ENCODE measurements around the gene SLC13A4.
"Not testable (repeated sequence)": the region's sequence is repeated elsewhere in the genome, so short reads cannot be mapped to it uniquely, and the experiment has no call there.

SLC13A4 gene

DNA sequence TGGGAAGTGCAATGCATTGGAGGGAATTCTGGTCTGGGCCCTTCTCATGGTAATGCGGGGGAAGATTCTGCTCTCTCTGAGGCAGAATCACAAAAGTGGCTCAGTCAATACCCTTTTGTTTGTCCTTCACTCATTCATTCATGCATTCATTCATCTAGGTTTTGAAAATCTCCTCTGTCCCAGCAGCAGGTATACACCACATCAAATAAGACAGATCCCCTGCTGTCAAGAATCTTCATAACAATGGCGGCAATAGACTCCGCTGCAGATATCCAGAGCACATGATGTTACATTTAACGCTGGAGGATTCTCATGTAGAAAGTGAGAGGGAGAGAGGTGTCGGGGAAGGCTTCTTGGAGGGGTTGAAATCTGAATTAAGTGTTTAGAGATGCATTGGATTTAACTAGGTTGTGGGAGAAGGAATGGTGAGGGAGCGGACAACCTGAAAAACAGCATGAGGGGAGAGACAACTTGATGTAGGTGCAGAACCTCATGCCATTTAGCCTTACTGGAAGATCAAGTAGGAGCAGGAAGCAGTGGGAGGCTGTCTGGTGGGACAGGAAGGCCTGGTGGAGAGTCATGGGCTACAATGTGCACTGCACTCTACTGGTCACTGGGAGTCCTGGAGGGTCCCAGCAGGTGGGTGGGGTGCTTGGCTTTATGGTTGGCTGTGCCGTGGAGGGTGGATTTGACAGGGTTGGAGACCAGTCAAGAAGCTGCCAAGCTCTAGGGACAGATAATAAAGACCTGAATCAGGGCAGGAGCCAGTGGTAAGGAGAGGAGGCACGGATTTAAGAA is 25.8 kb upstream of the SLC13A4 start:
- DNase-seq (ENCODE audit: low read depth) = no peak

DNA sequence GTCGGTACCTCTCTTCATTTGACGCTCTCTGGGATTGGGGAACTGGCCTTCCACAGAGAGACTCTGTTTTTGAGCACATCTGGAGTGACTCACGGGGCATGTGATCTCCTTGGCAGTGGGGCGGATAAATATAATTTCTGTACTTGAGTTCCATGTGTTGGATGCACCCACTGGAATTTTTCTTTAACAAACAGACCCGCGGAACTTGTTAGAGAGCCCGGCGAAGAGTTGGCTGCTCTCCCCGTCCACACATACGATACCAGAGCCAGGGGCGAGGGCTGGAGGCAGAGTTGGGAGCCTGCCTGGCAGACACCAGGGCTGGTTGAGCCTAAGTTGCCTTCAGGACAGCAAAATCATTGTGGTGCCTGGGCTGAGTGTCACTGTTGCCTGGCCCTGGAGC is 20.8 kb upstream of the SLC13A4 start, which contains the start of gene FAM180A:
TSS of gene FAM180A (minus strand) at position 44 of the 400 bp plus-strand sequence. CDS start 233 bp downstream, outside the sequence.
- DNase-seq (ENCODE audit: low read depth) = peak; percentile 15

DNA sequence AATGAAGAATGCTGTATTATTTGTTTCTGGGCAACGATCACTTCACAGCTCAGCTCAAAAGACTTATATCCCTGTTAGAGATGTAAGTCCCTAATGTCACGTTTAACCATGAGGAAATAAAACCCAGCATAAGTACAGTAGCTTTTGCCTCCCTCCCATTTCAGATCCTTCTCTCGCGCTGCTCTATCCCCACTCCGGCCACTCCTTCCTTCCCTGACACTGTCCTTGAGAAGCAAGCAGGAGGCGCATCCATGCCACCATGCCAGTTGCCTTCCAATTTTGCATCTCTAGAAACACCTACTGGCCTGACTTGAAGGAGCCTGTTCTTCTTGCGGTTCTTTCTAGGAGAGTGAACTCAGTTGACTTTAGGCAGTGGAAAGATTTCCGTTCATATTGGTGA is 19.4 kb upstream of the SLC13A4 start:
- no peak for DNase-seq (ENCODE audit: low read depth)

DNA sequence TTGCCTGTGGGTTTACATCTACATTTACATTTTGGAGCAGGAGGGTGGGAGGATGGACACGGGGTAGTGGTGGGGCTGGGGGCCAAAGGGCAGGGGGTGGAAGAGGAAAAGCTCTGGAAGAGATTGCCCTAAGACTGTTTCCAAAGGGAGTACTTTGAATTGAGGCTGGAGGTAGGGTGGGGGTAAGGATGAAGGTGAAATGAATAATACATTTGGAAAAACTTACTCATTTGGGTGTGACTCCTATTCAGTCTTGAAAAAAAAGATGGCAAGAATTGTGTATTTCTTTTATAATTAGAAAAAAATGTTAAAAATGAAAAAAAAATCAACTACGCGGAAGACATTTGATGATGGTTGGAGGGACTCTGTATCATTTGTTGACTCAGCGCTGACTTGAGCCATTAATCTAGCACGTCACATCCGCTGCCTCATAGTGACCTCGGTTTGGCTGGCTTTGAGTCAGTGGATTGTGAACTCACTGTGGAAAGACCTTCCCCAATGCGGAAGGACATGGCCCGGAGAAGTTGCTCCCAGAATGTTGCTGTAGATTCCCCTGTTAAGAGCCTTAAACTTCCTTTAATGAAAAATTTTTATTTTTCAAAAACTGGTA is 17.8 kb upstream of the SLC13A4 start:
- DNase-seq (ENCODE audit: low read depth) = peak; percentile 98

DNA sequence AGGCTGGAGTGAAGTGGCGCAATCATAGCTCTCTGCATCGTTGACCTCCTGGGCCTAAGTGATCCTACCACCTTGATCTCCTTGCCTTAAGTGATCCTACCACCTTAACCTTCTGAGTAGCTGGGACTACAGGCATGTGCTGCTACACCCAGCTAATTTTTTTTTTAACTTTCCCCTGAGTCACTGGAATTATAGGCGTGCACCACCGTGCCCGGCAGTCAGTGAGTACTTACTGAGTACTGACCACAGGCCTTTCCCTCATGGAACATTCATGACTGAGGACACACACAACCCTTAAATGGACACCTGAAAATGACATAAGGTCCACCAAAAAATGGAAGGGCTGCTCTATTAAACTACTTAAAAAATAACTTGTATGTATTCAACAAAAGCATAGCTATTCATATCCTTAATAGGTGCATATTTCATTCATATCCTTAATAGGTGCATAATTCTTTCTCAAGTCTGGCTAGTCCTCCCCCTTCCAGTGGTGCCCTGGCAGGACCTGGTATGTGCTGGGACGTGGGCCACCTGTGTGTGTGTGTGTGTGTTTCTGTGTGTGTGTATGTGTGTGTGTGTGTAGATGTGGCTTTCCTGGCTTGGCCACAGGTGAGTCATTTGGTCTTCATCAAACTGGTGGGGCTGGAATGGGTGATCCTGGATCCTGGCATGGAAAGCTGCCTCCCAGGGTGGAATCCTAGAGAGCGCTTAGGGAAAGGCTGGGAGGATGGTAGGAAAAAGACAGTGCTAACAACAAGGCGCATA is 17.1 kb upstream of the SLC13A4 start:
- peak; percentile 92 for DNase-seq (ENCODE audit: low read depth)

DNA sequence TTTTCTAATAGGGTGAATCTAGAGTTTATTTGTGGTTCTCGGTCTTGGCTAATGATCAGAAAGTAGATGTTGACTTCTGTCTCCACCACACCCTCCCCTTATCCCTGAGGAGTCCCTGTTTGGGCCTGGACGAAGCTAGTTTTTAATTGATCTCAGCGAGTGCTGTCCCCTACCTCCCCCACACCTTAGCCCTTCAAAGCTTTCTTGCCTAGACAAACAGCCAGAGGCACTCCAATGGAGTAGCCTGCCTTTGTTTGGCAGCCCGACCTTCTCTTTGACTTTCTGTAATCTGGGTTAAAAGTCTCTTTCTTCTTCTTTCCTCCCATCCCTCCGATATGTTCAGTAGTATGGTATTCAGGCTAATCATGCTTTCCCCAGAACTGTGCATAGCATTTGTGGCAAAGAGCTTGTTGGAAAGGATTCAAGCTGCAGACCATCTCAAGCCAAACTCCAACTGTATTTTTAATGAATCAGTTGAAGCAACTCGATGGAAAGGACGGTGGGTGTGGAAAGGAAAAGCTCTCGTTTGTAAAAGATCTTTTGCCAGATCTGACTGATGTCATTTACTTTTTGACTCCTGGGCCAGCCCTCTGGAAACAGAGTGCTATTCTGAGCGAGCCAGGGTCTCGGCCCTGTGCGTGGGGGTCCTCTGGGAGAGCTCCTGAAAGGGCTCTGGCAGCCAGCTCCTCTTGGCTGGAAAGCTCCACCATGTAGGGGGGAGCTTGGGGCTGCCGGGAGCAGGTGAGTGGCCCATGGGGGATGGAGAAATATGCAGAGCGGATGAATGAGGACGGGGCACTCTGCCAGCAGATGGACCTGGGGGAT is 16.1 kb upstream of the SLC13A4 start:
- no peak for DNase-seq (ENCODE audit: low read depth)

DNA sequence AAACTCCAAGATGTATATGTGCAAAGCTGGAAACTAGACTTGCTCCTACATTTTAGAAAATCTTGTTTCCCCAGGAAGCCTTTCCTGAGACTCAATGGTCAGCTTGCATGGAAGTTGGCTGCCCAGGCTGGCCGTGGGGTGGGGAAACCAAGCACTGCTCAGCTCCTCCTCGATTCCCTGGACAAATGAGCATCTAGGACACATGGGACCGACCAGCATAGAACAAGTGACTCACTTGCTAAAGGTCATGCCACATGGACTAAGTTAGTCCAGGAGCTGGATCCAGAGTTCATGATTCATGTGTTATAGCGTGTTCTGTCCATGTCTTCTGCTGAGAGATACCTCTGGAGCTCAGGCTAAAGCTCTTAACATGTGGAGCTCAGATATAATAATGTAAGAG is 14.4 kb upstream of the SLC13A4 start:
- no peak for DNase-seq (ENCODE audit: low read depth)

DNA sequence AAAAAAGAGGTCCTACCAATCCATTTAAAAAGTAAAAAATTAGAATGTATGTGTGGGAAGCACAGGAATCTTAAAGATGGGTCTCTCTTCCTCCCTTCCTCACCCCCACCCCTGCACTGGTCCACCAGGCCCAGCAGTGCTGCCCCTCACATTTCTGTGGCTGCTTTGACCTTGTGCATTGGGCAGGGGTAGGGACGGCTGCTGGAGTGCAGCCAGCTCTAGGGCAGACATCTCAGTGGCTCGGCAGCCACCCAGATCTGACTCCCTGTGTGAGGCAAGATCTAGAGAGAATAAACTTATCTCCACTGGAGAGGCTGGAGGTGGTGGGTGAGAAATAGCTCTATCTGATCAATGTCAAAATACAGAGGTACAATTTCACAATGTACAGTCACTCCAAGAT is 13.9 kb upstream of the SLC13A4 start:
- DNase-seq (ENCODE audit: low read depth) = no peak

DNA sequence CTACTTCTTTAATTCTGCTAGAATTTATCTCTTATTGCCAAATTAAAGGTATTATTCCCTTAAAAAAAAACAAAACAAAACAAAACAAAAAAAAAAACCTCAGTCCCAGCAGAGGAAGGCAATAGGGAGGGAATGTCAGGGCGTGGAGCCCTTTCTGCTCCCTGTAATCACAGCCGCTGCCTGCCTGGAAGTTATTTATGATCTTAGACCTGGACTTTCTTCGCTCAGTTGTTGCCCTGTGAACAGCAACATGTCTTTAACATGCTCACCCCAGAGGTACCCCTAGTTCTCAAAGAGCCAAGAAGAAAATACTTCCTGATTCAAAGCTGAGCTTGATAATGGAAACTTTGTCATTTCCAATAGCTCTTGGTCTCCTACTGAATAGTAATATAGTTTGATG is 12.9 kb upstream of the SLC13A4 start:
- no peak for DNase-seq (ENCODE audit: low read depth)

DNA sequence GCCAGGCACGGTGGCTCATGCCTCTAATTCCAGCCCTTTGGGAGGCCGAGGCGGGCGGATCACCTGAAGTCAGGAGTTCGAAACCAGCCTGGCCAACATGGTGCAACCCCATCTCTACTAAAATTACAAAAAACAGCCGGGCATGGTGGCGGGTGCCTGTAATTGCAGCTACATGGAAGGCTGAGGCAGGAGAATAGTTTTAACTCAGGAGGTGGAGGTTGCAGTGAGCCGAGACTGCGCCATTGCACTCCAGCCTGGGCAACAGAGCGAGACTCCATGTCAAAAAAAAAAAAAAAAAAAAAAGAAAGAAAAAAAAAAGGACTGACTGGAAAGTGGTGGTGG is 9.3 kb upstream of the SLC13A4 start:
- not testable (repeated sequence) for DNase-seq (ENCODE audit: low read depth)

DNA sequence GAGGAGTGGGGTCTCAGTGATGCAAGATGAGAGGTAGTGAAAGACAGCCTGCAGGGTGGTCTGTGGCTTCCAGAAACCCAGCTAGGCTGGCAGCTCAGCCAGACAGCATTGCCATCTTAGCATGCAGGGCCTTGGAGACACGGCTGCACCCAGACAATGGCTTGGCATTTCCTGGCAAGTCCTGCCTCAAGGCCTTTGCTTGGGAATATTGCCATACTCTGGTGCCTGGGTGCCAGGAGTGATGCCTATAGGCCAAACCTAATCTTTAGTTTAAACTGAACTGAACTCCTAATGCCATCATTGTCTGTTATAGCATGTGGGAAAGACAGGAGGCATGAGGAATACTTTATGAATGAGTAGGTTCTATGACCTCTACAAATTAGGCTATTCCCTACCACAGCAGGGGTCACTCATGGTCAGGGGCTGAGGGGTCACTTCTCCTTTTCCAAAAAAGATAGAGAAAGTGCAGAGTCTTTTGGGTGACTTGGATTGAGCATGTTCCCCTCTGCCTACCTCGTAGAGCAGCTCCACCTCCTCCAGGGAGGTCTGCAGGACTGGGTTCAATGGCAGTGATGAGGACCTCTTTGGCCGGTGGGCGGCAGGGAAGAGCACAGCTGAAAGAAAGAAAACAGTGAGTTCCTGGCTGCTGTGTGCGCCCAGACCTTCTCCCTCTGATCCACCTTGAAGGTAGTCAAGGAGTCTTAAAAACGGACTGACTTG is 8.8 kb upstream of the SLC13A4 start:
- DNase-seq (ENCODE audit: low read depth) = no peak

DNA sequence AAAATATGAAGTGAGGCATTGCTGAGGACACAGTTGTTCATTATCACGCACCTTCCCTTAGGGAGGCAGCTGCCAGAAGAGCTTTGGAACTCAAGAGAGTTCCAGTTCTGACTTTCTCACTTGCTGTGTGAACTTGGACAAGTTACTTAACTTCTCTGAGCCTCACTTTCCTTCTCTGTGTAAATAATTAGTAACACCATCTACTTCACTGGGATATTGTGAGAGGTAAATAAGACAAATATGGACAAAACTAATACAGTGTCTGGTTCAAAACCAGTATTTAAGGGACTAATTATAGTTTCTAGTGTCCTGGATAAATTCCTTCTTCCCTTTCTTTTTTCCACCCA is 6.3 kb upstream of the SLC13A4 start:
- no peak for DNase-seq (ENCODE audit: low read depth)

DNA sequence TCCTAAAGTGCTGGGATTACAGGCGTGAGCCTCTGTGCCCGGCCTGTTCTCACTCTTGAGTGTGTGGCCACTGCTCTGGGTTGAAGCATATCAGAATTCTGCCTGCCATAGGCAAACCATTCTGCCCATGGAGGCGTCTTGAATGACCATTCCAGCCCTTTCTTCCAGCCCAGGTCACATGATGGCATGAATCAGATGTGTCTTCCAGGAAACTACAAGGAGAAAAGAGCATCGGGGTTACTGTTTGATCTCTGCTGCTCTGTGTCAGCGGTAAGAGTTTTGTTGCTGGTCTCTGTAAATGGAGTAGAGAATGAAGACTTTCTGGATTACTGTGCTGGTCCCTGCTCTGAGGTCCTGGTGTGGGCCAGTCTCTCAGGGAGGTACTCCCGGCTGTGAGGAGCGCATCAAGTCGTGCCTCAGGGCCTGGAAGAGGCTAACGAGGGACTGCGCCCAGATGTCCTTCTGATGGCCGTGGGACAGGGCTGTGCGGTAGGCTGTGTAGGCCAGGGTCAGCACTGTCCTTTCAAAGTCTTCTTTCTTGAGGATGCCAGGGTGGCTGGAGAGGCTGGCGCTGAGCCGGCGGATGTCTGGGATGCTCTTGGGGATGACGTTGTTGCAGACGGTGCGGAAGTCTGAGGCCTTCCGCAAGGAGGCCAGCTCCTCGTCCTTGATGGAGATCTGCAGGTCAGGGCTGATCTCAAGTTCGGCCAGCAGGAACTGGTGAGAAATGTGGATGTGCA is 5.8 kb upstream of the SLC13A4 start:
- peak; percentile 6 for DNase-seq (ENCODE audit: low read depth)

DNA sequence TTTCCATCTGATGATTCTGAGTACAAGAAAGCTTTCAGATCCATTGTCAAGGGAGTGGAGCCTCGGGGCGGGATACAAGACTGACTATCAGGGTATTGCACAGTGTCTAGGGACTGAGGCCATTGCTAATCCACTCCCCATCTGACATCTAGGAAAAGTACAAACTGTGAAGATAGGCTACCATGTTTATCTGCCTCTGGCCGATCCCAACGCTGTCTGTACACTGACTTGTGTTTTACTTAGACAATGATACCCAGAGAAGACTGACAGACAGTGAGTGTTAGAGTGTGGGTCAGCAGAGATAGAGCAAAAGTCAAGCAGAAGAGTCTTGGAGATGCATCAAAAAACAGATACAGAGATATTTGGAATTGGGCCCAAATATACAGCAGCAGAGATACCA is 3.1 kb upstream of the SLC13A4 start:
- no peak for DNase-seq (ENCODE audit: low read depth)

DNA sequence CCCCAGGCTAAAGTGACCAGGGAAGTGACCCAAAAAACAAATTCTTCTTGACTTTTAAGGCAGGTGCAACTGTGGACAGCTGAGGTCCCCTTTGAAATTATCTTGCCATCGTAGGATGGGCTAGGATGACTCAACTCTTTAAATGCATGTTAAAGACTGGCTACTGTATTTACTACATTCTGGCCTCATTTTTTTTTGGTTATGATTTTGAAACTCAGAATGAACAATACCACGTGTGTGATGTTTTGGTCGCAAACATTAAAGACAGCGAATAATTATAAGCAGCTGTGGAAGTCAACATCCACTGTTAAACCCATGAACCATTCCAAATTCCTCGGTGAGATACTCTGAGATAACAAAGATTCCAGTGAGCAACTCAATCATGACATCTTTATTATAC is 1.2 kb upstream of the SLC13A4 start:
- no peak for DNase-seq (ENCODE audit: low read depth)

DNA sequence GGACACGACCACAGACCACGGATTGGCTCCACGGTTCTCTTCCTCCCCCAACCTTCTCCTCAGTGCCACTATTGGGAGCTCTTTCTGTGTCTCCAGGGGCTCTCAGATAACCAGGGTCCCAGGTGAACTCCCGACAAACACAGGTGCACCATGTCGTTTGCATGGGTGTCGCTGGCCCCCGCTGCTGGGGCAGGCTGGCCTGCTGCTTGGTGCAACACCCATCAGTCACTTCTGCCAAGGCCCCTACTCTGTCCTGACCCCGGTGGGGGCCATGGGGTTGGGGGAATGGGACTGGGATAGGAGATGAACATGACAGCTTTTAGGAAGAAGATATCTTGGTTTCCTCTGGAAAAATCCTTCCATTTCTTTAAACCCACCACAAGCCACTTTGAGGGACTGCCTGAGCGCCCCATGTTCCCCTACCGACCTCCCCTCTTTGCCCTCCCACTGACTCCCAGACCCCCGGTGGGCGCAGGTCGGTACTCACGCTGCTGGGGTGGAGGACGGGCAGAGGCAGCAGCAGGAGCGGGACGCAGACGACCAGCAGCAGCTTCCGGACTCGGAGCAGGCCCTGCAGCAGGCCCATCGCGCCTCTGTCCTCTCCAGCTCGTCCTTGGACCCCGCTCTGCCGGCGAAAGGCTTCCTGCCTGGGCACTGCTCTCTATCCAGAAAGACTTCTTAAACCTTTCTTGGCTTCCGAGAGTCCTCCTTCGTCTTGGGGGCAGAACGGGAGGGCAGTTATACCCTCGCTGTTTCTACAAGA is 894 bp downstream of the SLC13A4 start:
- no peak for DNase-seq (ENCODE audit: low read depth)

DNA sequence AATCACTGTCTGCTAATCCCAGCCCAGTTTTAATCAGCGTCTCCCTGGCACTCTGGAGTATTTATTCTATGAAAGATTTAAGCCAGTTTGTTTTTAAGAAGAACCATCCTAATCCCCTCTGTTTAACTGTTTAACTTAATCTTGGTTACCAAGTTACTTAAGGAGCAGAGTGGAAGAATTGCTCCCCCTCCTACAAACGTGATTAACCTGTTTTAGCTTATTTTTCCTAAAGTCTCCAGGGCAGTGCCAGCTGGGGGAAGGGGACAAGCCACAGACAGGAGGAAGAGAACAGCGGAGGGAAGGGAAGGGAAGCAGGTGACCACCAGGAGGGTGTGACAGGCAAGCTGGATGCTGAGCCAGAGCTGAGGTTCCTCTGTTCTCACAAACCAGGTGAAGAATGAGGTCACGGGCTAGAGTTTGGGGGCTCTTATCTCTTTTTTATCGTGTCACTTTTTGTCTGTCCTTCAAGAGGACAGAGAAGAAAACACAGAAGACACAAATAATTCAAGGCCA is 1.7 kb downstream of the SLC13A4 start:
- DNase-seq (ENCODE audit: low read depth) = no peak

DNA sequence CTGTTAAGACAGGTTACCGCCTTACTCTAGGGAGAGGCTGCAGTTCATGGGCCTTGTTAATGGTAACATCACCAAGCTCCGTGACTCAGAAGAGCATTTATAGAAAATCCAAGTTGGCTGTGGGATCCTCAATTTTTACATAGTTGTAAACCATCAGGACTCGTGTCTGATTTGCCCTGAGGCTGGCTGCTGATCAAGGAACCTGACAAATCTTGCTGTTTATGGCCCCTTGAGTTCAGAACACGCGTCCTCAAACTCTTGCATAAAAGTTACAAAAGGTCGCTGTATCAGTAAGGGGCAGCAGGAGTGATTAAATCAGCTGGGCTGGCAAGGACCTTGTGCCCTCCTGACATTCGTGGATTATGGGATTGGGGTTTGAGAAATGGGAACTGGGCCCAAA is 4.6 kb downstream of the SLC13A4 start:
- DNase-seq (ENCODE audit: low read depth) = no peak

DNA sequence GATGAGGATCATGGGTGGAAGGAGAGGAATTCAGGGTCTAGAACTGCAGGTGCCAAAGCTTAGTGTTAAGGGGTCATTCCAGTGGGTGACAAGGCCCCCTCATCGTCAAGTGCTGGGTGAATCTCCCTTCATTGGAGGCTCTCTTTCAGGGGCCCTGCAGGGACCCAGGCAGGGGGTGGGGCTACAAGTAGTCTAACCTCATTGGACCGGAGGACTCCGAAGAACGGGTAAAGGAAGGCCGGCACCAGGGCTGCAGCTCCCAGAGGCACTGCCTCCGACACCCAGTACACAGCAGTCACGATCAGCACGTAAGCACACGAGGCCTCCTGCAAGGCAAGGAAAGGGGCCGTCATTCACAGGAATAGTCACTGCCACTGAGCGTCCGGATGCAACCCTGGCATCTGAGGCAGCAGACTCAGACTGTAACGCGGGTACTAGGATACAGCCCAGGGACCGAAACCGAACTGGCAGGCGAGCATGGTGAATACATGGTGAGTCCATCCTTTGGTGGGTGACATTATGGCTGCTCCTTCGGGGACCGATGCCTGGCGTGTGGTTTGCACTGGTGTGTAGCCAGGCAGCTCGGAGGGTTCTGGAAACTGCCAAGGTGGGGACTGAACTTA is 6.7 kb downstream of the SLC13A4 start:
- DNase-seq (ENCODE audit: low read depth) = no peak

DNA sequence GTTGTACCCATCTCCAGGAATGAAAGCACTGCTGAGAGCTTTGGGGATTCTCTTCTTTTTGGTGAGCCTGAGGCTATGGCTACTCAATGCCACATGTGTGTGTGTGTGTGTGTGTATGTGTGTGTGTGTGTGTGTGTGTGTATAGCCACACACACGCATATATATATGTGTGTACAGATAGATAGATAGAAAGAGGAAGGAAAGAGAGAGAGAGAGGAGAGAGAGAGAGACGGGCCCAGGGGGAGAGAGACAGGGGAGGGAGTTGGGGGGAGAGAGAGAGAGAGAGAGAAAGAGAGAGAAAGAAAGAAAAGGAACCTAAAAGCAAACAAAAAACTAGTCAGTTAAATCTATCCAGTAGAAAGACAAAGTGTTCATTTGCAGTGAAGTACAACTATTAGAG is 8.3 kb downstream of the SLC13A4 start:
- DNase-seq (ENCODE audit: low read depth) = no peak
